ENCODE data around the gene SOCS6.

The SOCS6 gene

DNA sequence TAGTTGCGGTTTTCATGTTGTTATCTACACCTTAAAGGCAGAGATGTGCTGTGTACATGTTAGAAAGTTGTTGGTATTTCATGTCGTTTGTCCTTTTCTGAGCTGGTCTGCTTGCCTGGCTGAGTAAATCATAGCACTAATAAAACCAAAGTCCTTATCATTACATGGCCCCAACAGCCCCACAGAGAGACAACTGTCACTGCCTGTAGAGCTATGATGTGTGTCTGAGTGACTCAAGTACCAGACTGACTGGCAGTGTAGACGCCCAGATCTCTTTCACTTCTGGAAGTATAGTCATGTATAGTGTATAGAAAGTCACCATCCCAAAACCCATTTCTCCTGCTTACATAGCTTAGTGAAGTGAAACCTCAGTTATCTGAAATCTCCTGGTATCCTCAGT is 4.3 kb downstream of the SOCS6 start:
- H3K4me3 ChIP-seq (ENCODE audit: low read length): no peak overlapping the region
- no peaks in the 10 kb centered on the region for H3K9me3 ChIP-seq (ENCODE audit: low read length)
- peaks cover 19% of the 10 kb centered on the region for H3K4me1 ChIP-seq (ENCODE audit: insufficient read depth, low read length)
- H3K36me3 ChIP-seq (ENCODE audit: insufficient read depth, low read length): no peaks in the 10 kb centered on the region
- H3K27me3 ChIP-seq (ENCODE audit: insufficient read depth, low read length): no peaks in the 10 kb centered on the region
- no peak overlapping the region for H2AFZ ChIP-seq (ENCODE audit: low read depth, low read length)

DNA sequence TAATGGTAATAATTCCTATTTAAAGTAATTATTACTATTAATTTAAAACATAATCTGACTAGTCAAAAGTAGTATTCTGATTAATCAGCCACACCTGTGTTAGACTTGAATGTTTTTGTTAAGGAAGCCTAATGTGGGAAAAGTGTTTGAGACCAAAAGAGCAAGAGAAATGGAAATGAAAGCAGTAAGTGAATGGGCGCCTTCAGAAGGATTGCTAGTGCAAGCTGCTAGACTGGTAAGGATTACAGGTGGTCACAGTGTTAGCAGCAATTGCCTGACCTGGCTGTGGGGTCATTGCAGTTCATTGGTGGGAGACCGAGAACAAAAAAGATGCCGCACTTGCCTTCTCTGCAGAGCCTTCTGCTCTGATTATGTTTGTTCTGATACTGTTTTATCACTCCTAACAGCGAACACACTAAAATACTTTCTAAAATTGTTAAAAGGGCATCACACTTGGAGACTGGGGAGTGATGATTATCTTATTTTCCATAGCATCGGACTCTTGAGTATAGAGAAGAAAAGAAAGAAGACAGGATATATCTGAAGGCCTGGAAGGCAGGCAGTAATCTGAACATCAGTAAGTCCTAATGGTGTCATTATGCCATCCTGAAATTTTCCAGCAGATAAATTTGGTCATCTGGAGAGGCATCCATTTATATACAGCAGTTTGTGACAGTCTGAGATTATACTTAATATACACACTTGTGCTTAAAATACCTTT is 5.8 kb downstream of the SOCS6 start:
- no peaks in the 10 kb centered on the region for H3K27me3 ChIP-seq (ENCODE audit: insufficient read depth, low read length)
- no peak overlapping the region for H2AFZ ChIP-seq (ENCODE audit: low read depth, low read length)
- H3K4me1 ChIP-seq (ENCODE audit: insufficient read depth, low read length): peaks cover 17% of the 10 kb centered on the region
- no peaks in the 10 kb centered on the region for H3K9me3 ChIP-seq (ENCODE audit: low read length)
- H3K4me3 ChIP-seq (ENCODE audit: low read length): no peak overlapping the region
- no peaks in the 10 kb centered on the region for H3K36me3 ChIP-seq (ENCODE audit: insufficient read depth, low read length)

DNA sequence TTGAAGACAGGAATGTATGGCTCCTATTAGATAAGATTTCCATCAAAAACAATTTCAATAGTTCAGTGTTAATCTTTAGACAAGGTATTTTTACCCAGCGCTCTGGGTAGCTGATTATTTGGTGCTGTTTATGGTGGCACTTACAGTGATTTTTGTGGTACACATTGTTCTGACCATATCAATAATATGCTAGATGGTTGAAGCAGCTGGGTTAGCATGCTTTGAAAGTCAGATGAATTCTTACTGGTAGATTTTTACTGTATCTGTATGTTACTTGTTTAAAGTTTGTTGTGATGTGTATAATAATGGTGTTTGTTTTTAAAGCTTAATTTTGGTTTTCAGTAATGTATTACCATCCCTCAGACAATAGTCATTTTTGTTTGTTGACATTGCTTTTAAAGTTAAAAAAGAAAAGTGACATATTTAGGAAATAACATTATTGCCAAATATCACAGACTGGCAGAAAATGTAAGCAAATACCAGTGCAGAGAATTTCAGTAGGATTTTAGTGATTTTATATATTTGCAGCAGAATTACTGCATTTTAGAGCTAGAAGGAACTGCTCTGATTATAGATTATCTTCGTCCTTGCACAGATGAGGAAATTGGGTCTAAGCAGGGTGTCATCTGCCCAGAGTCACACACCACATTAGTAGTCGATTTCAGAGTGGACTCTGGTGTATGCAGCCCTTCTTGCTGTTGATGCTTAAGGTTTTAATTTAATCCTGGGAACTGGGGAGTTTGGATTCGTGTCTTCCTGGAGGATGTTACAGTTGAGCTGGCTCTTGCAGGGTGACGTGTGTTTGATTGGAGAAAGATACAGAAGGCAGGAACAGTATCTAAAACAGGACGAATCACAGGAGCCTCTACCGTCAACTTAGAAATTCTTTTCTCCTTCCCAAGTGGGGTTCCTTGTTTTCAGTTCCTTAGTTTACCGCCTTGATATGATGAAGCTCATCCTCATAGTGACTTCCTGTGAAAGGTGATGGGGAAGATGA is 6.6 kb downstream of the SOCS6 start:
- Histone ChIP-seq H3K27me3 (ENCODE audit: insufficient read depth, low read length) (no peaks in the 10 kb centered on the region), H2AFZ (ENCODE audit: low read depth, low read length) (no peak overlapping the region), H3K4me3 (ENCODE audit: low read length) (no peak overlapping the region), H3K36me3 (ENCODE audit: insufficient read depth, low read length) (no peaks in the 10 kb centered on the region), H3K9me3 (ENCODE audit: low read length) (no peaks in the 10 kb centered on the region), H3K4me1 (ENCODE audit: insufficient read depth, low read length) (peaks cover 11% of the 10 kb centered on the region)

DNA sequence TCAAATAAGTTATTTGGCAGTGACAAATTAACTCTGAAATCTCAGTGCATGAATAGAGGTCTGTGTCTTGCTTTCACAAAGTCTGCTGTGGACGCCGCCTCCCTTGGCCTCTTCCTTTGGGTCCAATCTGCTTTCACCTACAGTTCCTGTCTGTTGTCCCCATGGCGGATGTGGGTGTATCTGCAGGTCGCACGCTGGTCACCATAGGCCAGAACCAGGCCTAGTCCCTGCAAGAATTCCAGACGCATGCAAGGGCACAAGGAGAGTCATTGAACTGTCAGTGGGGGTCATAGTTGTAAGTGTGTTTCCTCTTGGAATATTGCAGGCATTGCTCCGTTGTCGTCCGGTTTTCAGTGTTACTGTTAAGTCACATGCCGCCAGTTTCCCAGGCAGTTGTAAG is 7.4 kb downstream of the SOCS6 start:
- no peaks in the 10 kb centered on the region for H3K9me3 ChIP-seq (ENCODE audit: low read length)
- H3K4me1 ChIP-seq (ENCODE audit: insufficient read depth, low read length): peaks cover 5% of the 10 kb centered on the region
- no peak overlapping the region for H3K4me3 ChIP-seq (ENCODE audit: low read length)
- no peaks in the 10 kb centered on the region for H3K36me3 ChIP-seq (ENCODE audit: insufficient read depth, low read length)
- no peaks in the 10 kb centered on the region for H3K27me3 ChIP-seq (ENCODE audit: insufficient read depth, low read length)
- no peak overlapping the region for H2AFZ ChIP-seq (ENCODE audit: low read depth, low read length)

DNA sequence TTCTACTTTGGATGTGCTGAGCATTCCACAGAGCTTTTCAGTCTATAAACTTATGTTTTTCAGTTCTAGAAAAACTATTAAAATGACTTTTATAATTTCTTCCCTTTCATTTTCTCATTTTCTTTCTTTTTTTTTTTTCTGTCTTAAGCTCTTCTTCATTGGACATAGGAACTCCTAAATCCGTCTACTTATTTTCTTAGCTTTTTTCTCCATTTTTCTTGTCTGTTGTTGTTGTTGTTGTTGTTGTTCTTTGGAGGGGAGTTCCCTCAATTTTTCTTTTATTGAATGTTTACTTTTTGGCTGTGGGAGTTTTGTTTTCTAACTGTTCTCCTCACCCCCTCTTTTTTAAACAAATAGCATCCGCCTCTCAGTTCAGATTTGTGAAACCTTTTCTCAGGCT is 7.9 kb downstream of the SOCS6 start:
- Histone ChIP-seq H3K4me3 (ENCODE audit: low read length) (no peak overlapping the region), H3K27me3 (ENCODE audit: insufficient read depth, low read length) (no peaks in the 10 kb centered on the region), H3K4me1 (ENCODE audit: insufficient read depth, low read length) (peaks cover 5% of the 10 kb centered on the region), H2AFZ (ENCODE audit: low read depth, low read length) (no peak overlapping the region), H3K9me3 (ENCODE audit: low read length) (no peaks in the 10 kb centered on the region), H3K36me3 (ENCODE audit: insufficient read depth, low read length) (no peaks in the 10 kb centered on the region)

DNA sequence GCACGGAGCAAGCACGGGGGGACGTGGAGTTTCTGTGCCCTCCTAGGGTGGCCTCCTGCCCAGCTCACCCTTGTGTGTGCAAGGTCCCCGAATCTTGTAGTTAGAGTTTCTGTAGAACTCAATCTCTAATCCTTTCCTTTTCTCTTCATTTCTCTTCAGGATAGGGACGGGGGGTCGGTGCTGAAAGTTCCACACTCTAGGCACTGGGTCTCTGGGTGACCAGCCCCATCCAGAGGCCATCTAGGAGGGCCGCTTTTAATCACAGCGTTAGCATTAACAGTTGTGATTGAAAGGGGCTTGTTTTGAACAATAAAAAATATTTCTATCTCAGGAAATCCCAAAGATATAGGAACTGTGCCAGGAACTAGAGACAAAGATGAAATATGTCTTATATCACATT is 10.5 kb downstream of the SOCS6 start:
- Histone ChIP-seq H3K9me3 (ENCODE audit: low read length) (no peaks in the 10 kb centered on the region), H3K27me3 (ENCODE audit: insufficient read depth, low read length) (no peaks in the 10 kb centered on the region), H3K4me3 (ENCODE audit: low read length) (no peak overlapping the region), H3K36me3 (ENCODE audit: insufficient read depth, low read length) (no peaks in the 10 kb centered on the region), H3K4me1 (ENCODE audit: insufficient read depth, low read length) (peaks cover 5% of the 10 kb centered on the region), H2AFZ (ENCODE audit: low read depth, low read length) (no peak overlapping the region)

DNA sequence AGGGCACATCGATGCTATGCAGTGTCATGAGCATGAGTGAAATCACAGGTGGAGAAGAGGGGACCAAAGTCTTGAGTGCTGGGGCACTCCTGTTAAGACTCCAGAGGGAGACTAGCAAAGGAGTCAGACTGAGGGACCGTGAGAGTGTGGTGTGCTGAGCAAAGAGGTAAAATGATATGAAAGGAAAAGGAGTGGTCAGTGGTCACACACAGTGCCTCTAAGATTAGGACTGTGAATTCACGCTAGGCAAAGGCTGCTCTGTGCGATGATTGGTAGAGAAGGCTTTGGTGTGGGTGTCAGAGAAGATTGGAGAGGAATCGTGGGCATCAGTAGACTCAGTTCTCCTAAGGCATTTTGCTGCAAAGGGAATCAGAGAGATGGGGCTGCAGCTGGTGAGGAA is 12.8 kb downstream of the SOCS6 start:
- H3K4me3 ChIP-seq (ENCODE audit: low read length): no peak overlapping the region

DNA sequence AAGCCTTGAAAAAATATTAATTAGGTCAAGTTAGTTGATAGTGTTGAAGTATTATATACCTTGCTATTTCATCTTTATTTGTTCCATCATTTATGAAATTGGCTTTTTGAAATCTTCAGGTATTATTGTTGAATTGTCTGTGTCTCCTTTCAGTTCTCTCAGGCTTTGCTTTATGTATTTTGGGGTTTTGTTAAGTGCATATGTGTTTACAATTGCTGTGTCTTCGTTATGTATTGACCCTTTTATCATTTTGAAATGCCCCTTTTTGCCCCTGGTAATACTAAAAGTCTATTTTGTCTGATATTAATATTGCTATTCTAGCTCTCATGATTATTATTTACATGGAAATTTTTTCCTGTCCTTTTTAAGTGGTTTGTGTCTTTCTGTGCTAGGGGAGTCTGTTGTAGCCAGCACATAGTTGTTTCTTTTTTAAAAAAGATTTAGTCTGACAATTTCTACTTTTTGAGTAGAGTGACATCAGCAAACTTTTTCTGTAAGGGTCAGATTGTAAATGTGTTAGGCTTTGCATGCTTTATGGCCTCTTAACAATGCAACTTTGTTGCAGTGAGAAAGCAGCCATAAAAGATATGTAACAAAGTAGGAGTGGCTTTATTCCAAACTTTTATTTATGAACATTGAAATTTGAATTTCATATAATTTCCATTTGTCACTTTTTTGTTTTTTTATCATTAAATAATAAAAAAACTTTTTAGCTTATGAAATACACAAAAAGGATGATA is 19.9 kb downstream of the SOCS6 start:
- Histone ChIP-seq H3K4me3 (ENCODE audit: low read length) (no peak overlapping the region), H3K27me3 (ENCODE audit: insufficient read depth, low read length) (no peaks in the 10 kb centered on the region), H3K36me3 (ENCODE audit: insufficient read depth, low read length) (no peaks in the 10 kb centered on the region), H3K9me3 (ENCODE audit: low read length) (peaks cover 6% of the 10 kb centered on the region), H3K4me1 (ENCODE audit: insufficient read depth, low read length) (no peaks in the 10 kb centered on the region), H2AFZ (ENCODE audit: low read depth, low read length) (no peak overlapping the region)

More for the DNA sequence above, 12.8 kb downstream of the SOCS6 start:
- H3K4me1 ChIP-seq (ENCODE audit: insufficient read depth, low read length): no peaks in the 10 kb centered on the region
- no peaks in the 10 kb centered on the region for H3K36me3 ChIP-seq (ENCODE audit: insufficient read depth, low read length)
- no peak overlapping the region for H2AFZ ChIP-seq (ENCODE audit: low read depth, low read length)
- H3K9me3 ChIP-seq (ENCODE audit: low read length): peaks cover 3% of the 10 kb centered on the region
- no peaks in the 10 kb centered on the region for H3K27me3 ChIP-seq (ENCODE audit: insufficient read depth, low read length)

DNA sequence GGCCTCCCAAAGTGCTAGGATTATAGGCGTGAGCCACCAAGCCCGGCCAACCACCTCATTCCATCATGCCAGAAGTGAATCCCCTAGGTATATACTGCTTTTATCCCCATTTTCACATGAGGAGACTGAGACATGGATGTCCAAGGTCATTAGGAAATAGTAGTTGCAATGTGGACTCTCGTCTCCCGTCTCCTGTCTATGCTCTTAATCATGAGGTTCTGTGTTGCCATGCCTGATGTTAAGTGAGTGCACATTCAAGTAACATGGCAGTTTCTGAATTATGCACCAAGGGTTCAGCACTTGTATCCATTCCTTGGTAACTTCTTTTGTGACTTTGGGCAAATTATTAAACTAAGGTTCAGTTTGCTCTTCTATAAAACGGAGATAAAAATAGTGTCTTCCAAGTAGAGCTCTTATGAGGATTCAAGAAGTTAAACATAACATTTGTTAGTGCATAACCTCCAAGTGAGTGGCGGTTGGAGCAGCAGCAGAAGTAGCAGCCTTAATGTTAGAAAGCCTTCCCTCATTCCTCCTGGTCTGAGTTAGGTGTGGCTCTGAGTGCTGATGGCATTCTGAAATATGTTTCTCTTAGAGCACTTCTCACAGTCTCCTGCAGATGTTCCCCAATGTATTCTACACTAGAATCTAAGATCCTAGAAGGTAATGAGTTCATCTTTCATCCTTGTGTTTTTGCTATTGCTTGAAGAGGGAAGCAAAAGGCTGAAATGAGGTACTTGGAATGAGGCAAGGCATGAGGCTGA is 21.9 kb downstream of the SOCS6 start:
- Histone ChIP-seq H3K36me3 (ENCODE audit: insufficient read depth, low read length) (no peaks in the 10 kb centered on the region), H3K9me3 (ENCODE audit: low read length) (peaks cover 6% of the 10 kb centered on the region), H3K4me3 (ENCODE audit: low read length) (no peak overlapping the region), H2AFZ (ENCODE audit: low read depth, low read length) (no peak overlapping the region), H3K4me1 (ENCODE audit: insufficient read depth, low read length) (no peaks in the 10 kb centered on the region), H3K27me3 (ENCODE audit: insufficient read depth, low read length) (no peaks in the 10 kb centered on the region)

DNA sequence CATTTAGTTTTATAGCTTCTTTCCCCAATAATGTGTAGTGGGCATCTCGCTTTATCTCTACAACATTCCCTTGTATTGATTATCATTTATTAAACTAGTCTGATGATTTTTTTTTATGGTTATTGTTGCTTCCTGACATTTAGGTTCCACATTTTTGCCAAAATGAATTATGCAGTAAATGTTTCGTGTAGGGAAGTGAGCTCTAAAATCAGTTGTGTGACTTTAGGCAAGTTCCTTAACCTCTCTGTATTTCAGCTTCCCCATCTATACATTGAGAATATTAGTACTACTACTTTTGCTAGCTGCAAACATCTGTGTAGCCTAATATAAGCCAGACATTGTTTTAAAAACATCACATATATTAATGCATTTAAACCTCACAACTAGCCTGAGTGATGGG is 22.9 kb downstream of the SOCS6 start:
- no peaks in the 10 kb centered on the region for H3K4me1 ChIP-seq (ENCODE audit: insufficient read depth, low read length)
- H3K9me3 ChIP-seq (ENCODE audit: low read length): peaks cover 3% of the 10 kb centered on the region
- no peak overlapping the region for H2AFZ ChIP-seq (ENCODE audit: low read depth, low read length)
- no peaks in the 10 kb centered on the region for H3K36me3 ChIP-seq (ENCODE audit: insufficient read depth, low read length)
- H3K27me3 ChIP-seq (ENCODE audit: insufficient read depth, low read length): no peaks in the 10 kb centered on the region
- no peak overlapping the region for H3K4me3 ChIP-seq (ENCODE audit: low read length)

DNA sequence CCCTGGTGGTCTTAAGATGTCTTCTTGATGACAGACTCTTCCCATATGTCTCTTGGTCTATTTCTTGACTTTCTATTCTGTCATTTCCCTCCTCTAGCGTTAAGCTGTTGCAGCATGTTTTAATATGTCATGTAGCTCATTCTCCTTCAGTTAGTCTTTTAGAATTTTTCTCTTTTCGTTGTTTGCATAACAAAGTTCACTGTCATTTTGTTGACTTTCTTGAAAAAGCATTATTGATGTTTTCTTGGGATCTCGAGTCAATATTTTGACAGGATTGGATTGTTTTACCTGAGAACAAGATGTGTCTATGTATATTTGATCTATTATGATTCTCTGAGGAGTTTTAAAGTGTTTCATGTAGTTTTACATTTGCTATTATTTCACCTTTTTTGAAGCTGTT is 24.8 kb downstream of the SOCS6 start:
- Histone ChIP-seq H3K4me3 (ENCODE audit: low read length) (no peak overlapping the region), H3K4me1 (ENCODE audit: insufficient read depth, low read length) (no peaks in the 10 kb centered on the region), H3K36me3 (ENCODE audit: insufficient read depth, low read length) (no peaks in the 10 kb centered on the region), H3K9me3 (ENCODE audit: low read length) (no peaks in the 10 kb centered on the region), H3K27me3 (ENCODE audit: insufficient read depth, low read length) (no peaks in the 10 kb centered on the region), H2AFZ (ENCODE audit: low read depth, low read length) (no peak overlapping the region)

DNA sequence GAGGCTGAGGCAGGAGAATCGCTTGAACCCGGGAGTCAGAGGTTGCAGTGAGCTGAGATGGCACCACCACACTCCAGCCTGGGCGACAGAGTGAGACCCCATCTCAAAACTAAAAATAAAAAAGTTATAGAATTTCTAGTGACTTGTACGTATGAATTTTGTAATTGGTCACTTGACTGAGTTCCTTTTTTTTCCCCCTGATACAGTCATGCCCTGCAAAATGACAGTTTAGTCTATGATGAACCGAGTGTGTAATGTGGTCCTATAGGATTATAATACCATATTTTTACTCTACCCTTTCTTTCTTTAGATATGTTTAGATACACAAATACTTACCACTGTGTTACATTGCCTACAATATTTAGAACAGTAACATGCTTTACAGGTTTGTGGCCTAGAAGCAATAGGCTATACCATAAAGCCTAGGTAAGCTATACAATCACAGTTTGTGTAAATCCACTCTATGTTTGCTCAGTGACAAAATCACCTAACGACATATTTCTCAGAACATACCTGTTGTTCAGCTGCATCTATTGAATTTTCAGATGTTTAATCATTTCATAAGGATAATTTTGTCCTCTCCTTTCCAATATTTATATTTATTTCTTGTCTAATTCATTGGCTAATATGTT is 25.4 kb downstream of the SOCS6 start:
- Histone ChIP-seq H3K27me3 (ENCODE audit: insufficient read depth, low read length) (no peaks in the 10 kb centered on the region), H3K4me3 (ENCODE audit: low read length) (no peak overlapping the region), H3K36me3 (ENCODE audit: insufficient read depth, low read length) (peaks cover 2% of the 10 kb centered on the region), H3K9me3 (ENCODE audit: low read length) (no peaks in the 10 kb centered on the region), H3K4me1 (ENCODE audit: insufficient read depth, low read length) (no peaks in the 10 kb centered on the region), H2AFZ (ENCODE audit: low read depth, low read length) (no peak overlapping the region)
